Naive thymus-derived CD4-positive, alpha-beta T cell (primary cell): ENCODE measurements around the gene TTC4. TPM values are rescaled to one million over a fixed set of nuclear protein-coding genes. Genes with fewer than 3 reads are reported as not detected.

ENCODE experiments used
- ATAC-seq: fragments of 150-1000 bp; cut with Tn5 transposase; 2 replicates; pipeline ENCODE4 v1.10.0; 2021; ENCODE audit warnings: mild to moderate bottlenecking, moderate library complexity
- CTCF ChIA-PET: fragments of 350-600 bp; sonication (Branson Sonifier 250); formaldehyde crosslinking; loops from one replicate; lab custom pipeline; 2021; ENCODE audit warnings: antibody characterized with exemption; lab: Charles Lee
- POLR2A ChIA-PET: fragments of 350-600 bp; sonication (Branson Sonifier 250); formaldehyde crosslinking; loops from one replicate; lab custom pipeline; 2021; ENCODE audit warnings: antibody characterized with exemption, inconsistent platforms; lab: Charles Lee
- DNase-seq, 9 donors: peaks; one replicate each; pipeline versions ENCODE4 v3.0.0 to v3.0.0-alpha.2; 2020 to 2022; ENCODE audit warnings: mixed read lengths in 1 of 9
- H3K27ac ChIP-seq: one replicate; pipeline ENCODE4 v1.7.0; 2013; ENCODE audit warnings: mild to moderate bottlenecking, low read depth, low read length, moderate library complexity
- H3K27me3 ChIP-seq, 2 donors: one replicate each; pipeline ENCODE4 v1.7.0; 2013; ENCODE audit warnings: low read length in 2 of 2, mild to moderate bottlenecking in 2 of 2, moderate library complexity in 2 of 2; ENCODE audit not compliant: control insufficient read depth in 2 of 2, insufficient read depth in 2 of 2
- H3K36me3 ChIP-seq, 3 experiments: 1 replicate in 2 of 3; 2 replicates in 1 of 3; pipeline ENCODE4 v1.7.0; 2013; ENCODE audit warnings: low read length in 3 of 3, mild to moderate bottlenecking in 3 of 3, moderate library complexity in 1 of 3; ENCODE audit not compliant: insufficient read depth in 3 of 3, control insufficient read depth in 2 of 3
- H3K4me1 ChIP-seq, 2 donors: one replicate each; pipeline ENCODE4 v1.7.0; 2013; ENCODE audit warnings: low read length in 2 of 2, mild to moderate bottlenecking in 2 of 2, moderate library complexity in 1 of 2; ENCODE audit not compliant: control insufficient read depth in 2 of 2, insufficient read depth in 2 of 2
- H3K4me3 ChIP-seq: 2 replicates; pipeline ENCODE4 v1.7.0; 2013; ENCODE audit warnings: mild to moderate bottlenecking, low read length
- H3K9me3 ChIP-seq, 3 experiments: 1 replicate in 2 of 3; 2 replicates in 1 of 3; pipeline ENCODE4 v1.7.0; 2013; ENCODE audit warnings: low read length in 3 of 3; ENCODE audit not compliant: control insufficient read depth in 2 of 3
- H3K27ac Mint-ChIP-seq, 9 donors: one replicate each; pipeline ENCODE4 v1.8.0; 2020 to 2022; ENCODE audit warnings: mixed read lengths in 9 of 9, mild to moderate bottlenecking in 8 of 9, moderate library complexity in 5 of 9, inconsistent platforms in 2 of 9
- H3K27me3 Mint-ChIP-seq, 5 donors: one replicate each; pipeline ENCODE4 v1.8.0; 2021 to 2022; ENCODE audit warnings: mixed read lengths in 5 of 5, mild to moderate bottlenecking in 1 of 5
- H3K36me3 Mint-ChIP-seq, 5 donors: one replicate each; pipeline ENCODE4 v1.8.0; 2020 to 2022; ENCODE audit warnings: mixed read lengths in 5 of 5, mild to moderate bottlenecking in 3 of 5, inconsistent platforms in 1 of 5
- H3K4me1 Mint-ChIP-seq, 7 donors: one replicate each; pipeline ENCODE4 v1.8.0; 2020 to 2022; ENCODE audit warnings: mixed read lengths in 7 of 7, mild to moderate bottlenecking in 3 of 7, inconsistent platforms in 1 of 7
- H3K4me3 Mint-ChIP-seq, 10 donors: one replicate each; pipeline ENCODE4 v1.8.0; 2020 to 2022; ENCODE audit warnings: mild to moderate bottlenecking in 10 of 10, mixed read lengths in 10 of 10, moderate library complexity in 6 of 10, inconsistent platforms in 2 of 10
- H3K9me3 Mint-ChIP-seq, 11 donors: one replicate each; pipeline ENCODE4 v1.8.0; 2020 to 2022; ENCODE audit warnings: mixed read lengths in 11 of 11, mild to moderate bottlenecking in 4 of 11, inconsistent platforms in 1 of 11, moderate library complexity in 1 of 11
- intact Hi-C, 2 donors: fragments of 100-400 bp; cut with micrococcal nuclease; formaldehyde crosslinking; loops; one replicate each; pipeline ENCODE4 v1.15.1; 2023
- polyA plus RNA-seq, 2 donors: library from polyadenylated mRNA; unstranded; fragments of 300-500 nt; fragmentation: Illumina TruSeq; gene quantifications; one replicate each; pipeline ENCODE4 v1.2.3, GENCODE V29; 2021
- total RNA-seq, 6 experiments: library from RNA in 5 of 6; stranded (reverse) in 5 of 6; gene quantifications; 1 replicate in 5 of 6; 2 replicates in 1 of 6; pipeline ENCODE4 v1.2.3 and lab custom pipeline; 2021 to 2026

Gene TTC4
- total and polyA plus RNA-seq, 7 experiments from 2014 or later, result 11.6 to 27.4 (median 21.4) TPM

- H3K4me3 Mint-ChIP-seq, result no peak overlapping the region
- ATAC-seq (no peak), DNase-seq (no peak)
- peaks cover 0 to 6% (median 2%) of the 10 kb centered on the region in 5 donors for H3K27me3 Mint-ChIP-seq
- no peaks in the 10 kb centered on the region for H3K36me3 Mint-ChIP-seq
- H3K27ac Mint-ChIP-seq, result no peak overlapping the region
- no peak overlapping the region for H3K4me3 ChIP-seq
- no peak overlapping the region for H3K27ac ChIP-seq
- peaks cover 0 to 1% (median 0%) of the 10 kb centered on the region in 7 donors for H3K4me1 Mint-ChIP-seq
- H3K9me3 Mint-ChIP-seq, result no peaks in the 10 kb centered on the region
- POLR2A ChIA-PET, result no interaction called here
- intact Hi-C loops, result no loop called here
- CTCF ChIA-PET, result no interaction called here
- no peaks in the 10 kb centered on the region for H3K9me3 ChIP-seq
- H3K27me3 ChIP-seq, result no peaks in the 10 kb centered on the region
- no peaks in the 10 kb centered on the region for H3K4me1 ChIP-seq
- H3K36me3 ChIP-seq, result no peaks in the 10 kb centered on the region
Observed at GRCh38 chr1:54686155-54686554, 29.5 kb upstream of the TTC4 start.

- Histone ChIP-seq H3K27me3 (no peaks in the 10 kb centered on the region), H3K4me1 (no peaks in the 10 kb centered on the region), H3K9me3 (no peaks in the 10 kb centered on the region), H3K36me3 (no peaks in the 10 kb centered on the region), H3K4me3 (no peak overlapping the region), H3K27ac (no peak overlapping the region)
- peaks cover 0 to 11% (median 7%) of the 10 kb centered on the region in 5 donors for H3K27me3 Mint-ChIP-seq
- ChIA-PET CTCF (no interaction called here), POLR2A (no interaction called here)
- peaks cover 0 to 1% (median 0%) of the 10 kb centered on the region in 7 donors for H3K4me1 Mint-ChIP-seq
- H3K4me3 Mint-ChIP-seq, result no peak overlapping the region
- no peak for ATAC-seq
- no peak overlapping the region for H3K27ac Mint-ChIP-seq
- H3K9me3 Mint-ChIP-seq, result no peaks in the 10 kb centered on the region
- DNase-seq, result no peak
- intact Hi-C loops, result no loop called here
- no peaks in the 10 kb centered on the region for H3K36me3 Mint-ChIP-seq
Observed at GRCh38 chr1:54694771-54695170, 20.9 kb upstream of the TTC4 start.

GRCh38 chr1:54695221-54695620, 20.4 kb upstream of the TTC4 start:
- DNase-seq, result no peak
- H3K9me3 ChIP-seq, result no peaks in the 10 kb centered on the region
- no peaks in the 10 kb centered on the region for H3K36me3 ChIP-seq
- no peak overlapping the region for H3K27ac Mint-ChIP-seq
- no peaks in the 10 kb centered on the region for H3K9me3 Mint-ChIP-seq
- peaks cover 0 to 11% (median 7%) of the 10 kb centered on the region in 5 donors for H3K27me3 Mint-ChIP-seq
- H3K27me3 ChIP-seq, result no peaks in the 10 kb centered on the region
- no peak overlapping the region for H3K4me3 ChIP-seq
- no peaks in the 10 kb centered on the region for H3K4me1 ChIP-seq
- intact Hi-C loops, result no loop called here
- CTCF ChIA-PET, result no interaction called here
- no peak overlapping the region for H3K27ac ChIP-seq
- POLR2A ChIA-PET, result no interaction called here
- H3K36me3 Mint-ChIP-seq, result no peaks in the 10 kb centered on the region
- ATAC-seq, result no peak
- peaks cover 0 to 1% (median 0%) of the 10 kb centered on the region in 7 donors for H3K4me1 Mint-ChIP-seq
- no peak overlapping the region for H3K4me3 Mint-ChIP-seq

- intact Hi-C loops, result no loop called here
- CTCF ChIA-PET, result no interaction called here
- Mint-ChIP-seq H3K4me1 (peaks cover 0 to 1% (median 0%) of the 10 kb centered on the region in 7 donors), H3K27ac (no peak overlapping the region), H3K4me3 (no peak overlapping the region), H3K27me3 (peaks cover 0 to 11% (median 7%) of the 10 kb centered on the region in 5 donors), H3K9me3 (no peaks in the 10 kb centered on the region), H3K36me3 (no peaks in the 10 kb centered on the region)
- H3K27me3 ChIP-seq, result no peaks in the 10 kb centered on the region
- H3K4me1 ChIP-seq, result no peaks in the 10 kb centered on the region
- ATAC-seq, result no peak
- no peak for DNase-seq
- H3K4me3 ChIP-seq, result no peak overlapping the region
- POLR2A ChIA-PET, result no interaction called here
- H3K36me3 ChIP-seq, result no peaks in the 10 kb centered on the region
- H3K27ac ChIP-seq, result no peak overlapping the region
- no peaks in the 10 kb centered on the region for H3K9me3 ChIP-seq
Observed at GRCh38 chr1:54695764-54696163, 19.9 kb upstream of the TTC4 start.

GRCh38 chr1:54696262-54696661, 19.4 kb upstream of the TTC4 start:
- Histone ChIP-seq H3K4me1 (no peaks in the 10 kb centered on the region), H3K4me3 (no peak overlapping the region), H3K27me3 (no peaks in the 10 kb centered on the region), H3K36me3 (no peaks in the 10 kb centered on the region), H3K27ac (no peak overlapping the region), H3K9me3 (no peaks in the 10 kb centered on the region)
- Mint-ChIP-seq H3K4me3 (no peak overlapping the region), H3K27me3 (peaks cover 0 to 11% (median 7%) of the 10 kb centered on the region in 5 donors), H3K4me1 (peaks cover 0 to 1% (median 0%) of the 10 kb centered on the region in 7 donors), H3K9me3 (no peaks in the 10 kb centered on the region), H3K36me3 (no peaks in the 10 kb centered on the region), H3K27ac (no peak overlapping the region)
- intact Hi-C loops, result no loop called here
- CTCF ChIA-PET, result no interaction called here
- no peak for DNase-seq
- POLR2A ChIA-PET, result interaction anchor here (0.6 kb wide), 1 partner anchor 105 kb away, joined by 3 read pairs; no protein-coding TSS in a partner anchor
- ATAC-seq, result no peak

GRCh38 chr1:54697896-54698295, 17.8 kb upstream of the TTC4 start:
- no peak overlapping the region for H3K27ac ChIP-seq
- H3K36me3 ChIP-seq, result no peaks in the 10 kb centered on the region
- intact Hi-C loops, result no loop called here
- H3K4me1 ChIP-seq, result no peaks in the 10 kb centered on the region
- no peak overlapping the region for H3K4me3 ChIP-seq
- ChIA-PET CTCF (no interaction called here), POLR2A (no interaction called here)
- H3K27me3 ChIP-seq, result no peaks in the 10 kb centered on the region
- H3K4me1 Mint-ChIP-seq, result peaks cover 0 to 1% (median 0%) of the 10 kb centered on the region in 7 donors
- no peak for DNase-seq
- H3K4me3 Mint-ChIP-seq, result no peak overlapping the region
- no peak for ATAC-seq
- no peaks in the 10 kb centered on the region for H3K9me3 Mint-ChIP-seq
- H3K27ac Mint-ChIP-seq, result no peak overlapping the region
- H3K36me3 Mint-ChIP-seq, result no peaks in the 10 kb centered on the region
- H3K9me3 ChIP-seq, result no peaks in the 10 kb centered on the region
- H3K27me3 Mint-ChIP-seq, result peaks cover 0 to 14% (median 4%) of the 10 kb centered on the region in 5 donors

- Histone ChIP-seq H3K36me3 (no peaks in the 10 kb centered on the region), H3K9me3 (no peaks in the 10 kb centered on the region), H3K27me3 (no peaks in the 10 kb centered on the region), H3K4me1 (no peaks in the 10 kb centered on the region), H3K27ac (no peak overlapping the region), H3K4me3 (no peak overlapping the region)
- intact Hi-C loops, result no loop called here
- Mint-ChIP-seq H3K27me3 (peaks cover 0 to 16% (median 4%) of the 10 kb centered on the region in 5 donors), H3K9me3 (no peaks in the 10 kb centered on the region), H3K36me3 (no peaks in the 10 kb centered on the region), H3K27ac (no peak overlapping the region), H3K4me1 (peaks cover 0 to 3% (median 0%) of the 10 kb centered on the region in 7 donors), H3K4me3 (no peak overlapping the region)
- ChIA-PET POLR2A (no interaction called here), CTCF (no interaction called here)
- ATAC-seq, result no peak
- no peak for DNase-seq
Observed at GRCh38 chr1:54698346-54698745, 17.3 kb upstream of the TTC4 start.
